Raji (cell line): Measurements from ENCODE around the gene ANAPC2.
A peak's percentile ranks its signal among the peaks of the same experiment; 100 is the strongest.

Experiments used
- POLR2A ChIP-seq: IDR thresholded peaks from 2 replicates; pipeline ENCODE4 v1.6.1; 2011; ENCODE audit warnings: low read depth, low read length, control low read depth; ENCODE audit not compliant: insufficient read depth

Gene ANAPC2

GRCh38 chr9:137193771-137194170, 5.4 kb upstream of the ANAPC2 start:
- TF ChIP-seq POLR2A, result no peak

- TF ChIP-seq POLR2A, result no peak
Observed at GRCh38 chr9:137192859-137193258, 4.5 kb upstream of the ANAPC2 start.

GRCh38 chr9:137192448-137192780, 4.1 kb upstream of the ANAPC2 start:
- TF ChIP-seq POLR2A, result no peak

- TF ChIP-seq POLR2A, result 0 out of 2 replicates have a peak, but pooled peaks have one; percentile 1
Observed at GRCh38 chr9:137191691-137192447, 3.5 kb upstream of the ANAPC2 start.

DNA sequence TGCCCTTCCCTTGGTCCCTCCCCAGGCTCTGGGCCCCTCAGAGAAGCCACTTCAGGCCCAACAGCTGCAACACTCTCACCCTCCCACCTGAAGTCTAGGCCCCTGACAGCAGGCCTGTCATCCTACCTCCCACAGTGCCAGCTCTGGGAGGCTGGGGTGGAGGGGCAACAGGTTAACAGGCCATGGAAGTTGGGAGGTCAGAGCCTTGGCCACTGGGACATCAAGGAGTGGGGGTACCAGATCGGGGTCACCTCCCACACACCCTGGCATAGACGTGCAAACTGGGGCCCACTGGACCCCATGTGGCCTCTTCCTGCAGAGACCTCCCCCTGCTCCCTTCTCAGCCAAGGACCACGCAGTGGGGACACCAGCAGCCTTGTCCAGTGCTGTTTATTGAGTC, 2.9 kb upstream of the ANAPC2 start:
- TF ChIP-seq POLR2A, result 0 out of 2 replicates have a peak, but pooled peaks have one; percentile 15

DNA sequence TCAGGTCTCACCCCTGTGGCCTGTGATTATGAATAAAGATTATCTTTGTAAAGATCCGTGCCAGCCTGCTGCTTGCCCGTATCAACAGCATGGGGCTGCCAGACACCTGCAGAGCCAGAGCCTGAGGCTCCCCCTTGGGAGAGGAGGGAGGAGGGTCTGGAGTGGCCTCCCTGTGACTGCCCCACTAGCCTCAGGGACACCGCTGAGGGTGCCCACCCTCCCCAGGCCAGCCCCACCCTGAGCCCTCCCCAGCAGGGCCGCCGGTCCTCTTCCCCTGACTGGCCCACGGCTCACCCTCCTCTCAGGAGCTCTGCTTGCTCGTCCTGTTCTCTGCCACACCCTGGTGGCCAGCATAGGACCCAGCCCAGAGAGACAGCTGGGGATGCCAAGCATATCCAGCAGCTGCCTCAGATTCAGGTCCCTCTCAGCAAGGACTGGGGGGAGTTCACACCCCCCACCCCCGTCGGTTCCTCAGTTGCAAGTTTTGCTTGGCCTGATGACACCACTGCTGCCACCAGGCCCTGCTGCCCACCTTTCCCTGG, 2.0 kb upstream of the ANAPC2 start:
- no peak for TF ChIP-seq POLR2A

- no peak for TF ChIP-seq POLR2A
Observed at GRCh38 chr9:137189297-137190295, 1.2 kb upstream of the ANAPC2 start.

GRCh38 chr9:137188086-137188489, 272 bp downstream of the ANAPC2 start:
- TF ChIP-seq POLR2A, result no peak

- no peak for TF ChIP-seq POLR2A
Observed at GRCh38 chr9:137187386-137187785, 974 bp downstream of the ANAPC2 start.

DNA sequence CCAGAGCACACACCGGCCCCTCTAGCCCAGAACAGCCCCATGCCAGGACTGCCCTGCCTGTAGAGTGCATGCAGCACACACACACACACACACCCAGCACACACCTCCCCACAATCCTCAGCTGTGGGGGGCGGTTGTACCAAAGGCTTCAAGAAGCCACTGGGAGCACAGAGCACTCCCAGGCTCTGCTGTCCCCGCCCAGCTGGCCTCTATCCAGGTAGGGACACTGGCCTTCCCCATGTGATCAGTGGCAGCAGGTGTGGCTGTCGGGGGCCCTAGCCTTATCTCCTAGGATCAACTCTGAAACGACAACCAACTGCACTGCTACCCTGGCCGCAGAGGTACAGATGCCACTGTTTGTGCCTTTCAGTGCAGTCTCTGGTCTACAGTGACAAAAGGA, 2.0 kb downstream of the ANAPC2 start:
- no peak for TF ChIP-seq POLR2A

DNA sequence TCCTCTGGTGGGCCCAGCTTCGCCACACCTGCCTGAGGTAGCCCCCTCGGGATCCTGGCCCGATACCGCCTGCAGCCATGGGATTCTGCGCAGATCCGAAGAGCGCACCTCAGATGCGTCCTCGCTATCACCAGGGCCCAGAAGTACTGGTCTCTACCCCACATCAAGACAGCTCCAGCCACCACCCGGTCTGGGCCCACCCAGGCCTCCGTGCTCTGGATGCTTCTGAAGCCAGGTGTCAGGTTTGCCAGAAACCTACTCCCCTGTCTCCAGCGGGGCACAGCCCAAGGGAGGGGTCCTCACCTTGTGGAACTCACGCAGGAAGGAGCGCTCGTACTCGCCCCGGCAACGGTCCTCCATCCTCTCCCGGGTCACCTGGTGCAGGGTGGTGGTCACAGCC, 2.4 kb downstream of the ANAPC2 start:
- no peak for TF ChIP-seq POLR2A

- TF ChIP-seq POLR2A, result no peak
Observed at GRCh38 chr9:137184881-137185660, 3.3 kb downstream of the ANAPC2 start.

- TF ChIP-seq POLR2A, result no peak
Observed at GRCh38 chr9:137183980-137184595, 4.3 kb downstream of the ANAPC2 start.

- TF ChIP-seq POLR2A, result no peak
Observed at GRCh38 chr9:137182836-137183235, 5.5 kb downstream of the ANAPC2 start.
